Esophagus mucosa (tissue), 1 donor: ENCODE measurements around the gene ADSL. TPM values are rescaled to one million over a fixed set of nuclear protein-coding genes. Genes with fewer than 3 reads are reported as not detected.
A peak's percentile ranks its signal among the peaks of the same experiment; 100 is the strongest.

Experiments used
- ATAC-seq: fragments of 200-7000 bp; cut with Tn5 transposase; one replicate; pipeline ENCODE4 v1.9.1; 2020
- total RNA-seq: library from RNA; stranded (reverse); gene quantifications from one replicate; pipeline ENCODE4 v1.2.4, GENCODE V29; 2023
- donor health status: DM: yes; HTN: yes; CAD: no.

ADSL gene
- total RNA-seq, 1 donor from 2014 or later: 28.2 TPM

- ATAC-seq: no peak
Measured at GRCh38 chr22:40420341-40421081, 74.2 kb downstream of the ADSL start.

DNA sequence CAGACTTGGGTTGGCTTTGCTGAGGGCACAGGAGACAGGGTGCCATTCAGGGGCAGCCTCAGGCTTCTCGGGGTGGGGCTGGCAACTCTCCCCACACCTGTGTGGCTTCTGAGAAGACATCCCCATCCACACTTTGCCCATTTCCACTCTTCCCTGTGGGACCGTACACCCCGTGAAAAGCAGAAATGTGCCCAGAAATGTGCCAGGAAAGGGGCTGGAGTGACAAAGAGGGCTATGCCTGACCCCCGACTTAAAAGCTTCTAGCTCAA is 74.7 kb downstream of the ADSL start:
- ATAC-seq: no peak

DNA sequence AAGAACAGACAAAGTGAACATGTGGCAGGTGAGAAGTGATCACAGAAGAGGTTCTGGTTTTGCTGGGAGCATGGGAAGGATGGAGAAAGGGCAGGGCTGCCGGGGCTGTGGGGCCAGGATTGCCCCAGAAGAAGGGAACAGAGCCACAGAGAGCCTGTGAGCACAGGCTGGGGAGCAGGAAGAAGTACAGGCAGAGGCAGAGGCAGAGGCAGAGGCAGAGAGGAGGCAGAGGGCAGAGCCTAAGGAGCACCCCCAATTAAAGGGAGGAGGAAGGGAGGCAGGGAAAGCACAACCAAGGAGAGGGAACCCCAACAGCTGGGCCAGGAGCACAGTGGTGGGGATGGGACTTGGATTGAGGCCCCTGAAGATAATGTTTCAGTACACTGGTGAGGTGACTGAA is 75.6 kb downstream of the ADSL start:
- no peak for ATAC-seq

DNA sequence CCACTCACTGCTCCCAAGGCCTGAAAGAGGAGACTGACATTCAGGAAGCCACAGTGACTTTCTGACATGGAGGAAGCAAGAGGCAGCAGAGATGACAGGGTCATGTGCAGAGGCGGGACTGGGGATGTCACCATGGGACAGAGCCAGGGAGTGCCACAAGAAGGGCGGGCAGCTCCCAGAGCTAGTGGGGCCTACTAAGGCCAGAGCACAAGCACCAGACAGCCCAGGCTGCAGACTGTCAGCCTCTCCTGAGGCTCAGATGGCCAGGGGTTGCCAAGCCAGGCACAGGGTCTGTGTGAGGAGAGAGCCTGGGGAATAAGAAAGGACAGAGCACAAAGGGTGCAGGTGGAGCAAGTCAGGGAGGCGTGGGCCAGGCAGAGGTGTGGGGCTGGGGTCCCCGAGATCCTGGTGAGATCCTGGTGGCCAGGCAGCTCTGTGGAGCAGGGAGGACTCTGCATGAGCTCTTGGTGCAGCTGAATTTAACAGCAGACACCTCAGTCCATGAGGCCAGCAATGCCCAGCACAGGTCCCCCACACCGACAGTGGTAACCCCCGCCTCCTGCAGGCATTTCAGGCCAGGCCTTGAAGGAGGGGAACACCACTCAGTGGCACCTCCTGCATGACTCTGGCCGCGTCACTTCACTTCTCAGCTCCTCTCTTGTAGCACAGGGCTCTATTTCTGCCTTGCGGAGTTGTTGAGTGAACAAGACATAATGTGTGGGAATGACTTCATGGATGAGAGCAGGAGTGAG is 76.4 kb downstream of the ADSL start:
- ATAC-seq: peak; percentile 16

GRCh38 chr22:40423310-40423688 is 77.0 kb downstream of the ADSL start:
- no peak for ATAC-seq

DNA sequence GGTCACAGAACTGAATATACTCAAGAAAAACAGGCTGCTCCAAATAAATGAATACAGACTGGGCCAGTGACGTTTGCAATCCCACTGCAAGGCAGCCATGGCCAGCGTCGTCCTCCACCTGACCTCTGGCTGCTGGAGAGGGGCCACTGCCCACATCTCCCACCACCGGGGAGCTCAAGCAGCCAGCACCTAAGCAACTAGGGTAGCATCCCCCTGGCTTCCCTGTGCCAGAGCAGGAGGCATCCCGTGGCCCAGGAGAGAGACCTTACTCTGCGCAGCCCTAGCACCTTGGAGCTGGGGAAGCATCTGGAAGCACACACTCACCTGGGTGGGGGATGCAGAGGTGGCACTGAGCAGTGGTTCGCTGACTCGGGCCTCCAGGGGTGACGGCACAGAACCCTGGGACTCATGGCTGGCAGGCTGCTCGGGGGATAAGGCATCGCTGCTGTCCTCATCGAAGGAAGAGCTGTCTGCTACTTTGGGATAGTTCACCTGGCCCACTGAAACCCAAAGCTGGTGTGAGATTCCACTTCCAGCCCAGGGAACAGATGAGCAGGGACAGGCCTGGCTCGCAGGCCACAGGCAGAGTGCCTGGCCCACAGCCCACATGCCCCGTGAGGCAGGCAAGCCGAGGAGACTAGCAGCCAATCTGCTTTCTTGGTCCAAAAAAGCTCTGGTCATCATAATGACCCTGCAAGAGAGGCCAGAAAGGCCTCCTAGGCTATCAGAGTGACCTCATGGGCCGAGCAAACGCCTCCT is 77.8 kb downstream of the ADSL start:
- no peak for ATAC-seq

DNA sequence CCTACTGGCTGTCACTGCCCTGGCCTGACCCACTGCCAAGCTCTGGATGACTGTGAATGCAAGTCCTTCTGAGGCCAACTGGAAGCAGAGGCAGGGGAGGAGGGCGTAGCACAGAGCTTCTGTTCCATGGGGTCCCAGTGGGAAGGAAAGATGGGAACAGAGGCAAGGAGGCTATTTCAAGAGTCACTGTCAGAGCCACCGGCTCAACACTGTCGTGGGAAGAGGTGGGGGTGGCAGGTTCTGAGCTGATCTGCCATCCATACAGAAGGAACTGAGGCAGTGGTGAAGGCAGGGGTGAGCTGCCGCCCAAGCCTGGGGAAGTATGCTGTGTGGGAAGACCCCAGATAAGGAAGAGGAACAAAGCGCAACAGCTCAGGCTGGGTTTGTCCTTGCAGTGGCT is 78.8 kb downstream of the ADSL start:
- no peak for ATAC-seq

GRCh38 chr22:40426594-40427333 is 80.5 kb downstream of the ADSL start:
- peak; percentile 33 for ATAC-seq

- ATAC-seq: no peak
Measured at GRCh38 chr22:40428796-40429195, 82.5 kb downstream of the ADSL start.

DNA sequence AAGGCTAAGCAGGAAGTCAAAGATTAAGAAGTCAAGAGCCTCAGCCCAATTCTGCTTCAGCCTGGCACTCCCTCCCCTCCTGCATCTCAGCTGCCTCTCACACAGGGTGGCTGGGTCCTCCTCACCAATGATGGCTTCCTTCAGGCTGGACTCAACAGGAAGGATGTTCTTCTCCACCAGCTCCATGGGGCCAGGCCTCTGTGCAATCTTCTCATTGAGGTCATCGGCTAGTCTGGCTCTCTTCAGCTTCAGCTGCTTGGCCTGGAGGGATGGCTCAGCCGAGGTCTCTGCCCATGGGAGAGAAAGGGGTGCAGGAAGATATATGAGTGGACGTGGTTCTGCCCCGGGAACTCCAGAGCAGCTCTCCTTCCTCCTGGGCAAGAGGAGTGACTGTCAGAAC is 83.2 kb downstream of the ADSL start:
- no peak for ATAC-seq

DNA sequence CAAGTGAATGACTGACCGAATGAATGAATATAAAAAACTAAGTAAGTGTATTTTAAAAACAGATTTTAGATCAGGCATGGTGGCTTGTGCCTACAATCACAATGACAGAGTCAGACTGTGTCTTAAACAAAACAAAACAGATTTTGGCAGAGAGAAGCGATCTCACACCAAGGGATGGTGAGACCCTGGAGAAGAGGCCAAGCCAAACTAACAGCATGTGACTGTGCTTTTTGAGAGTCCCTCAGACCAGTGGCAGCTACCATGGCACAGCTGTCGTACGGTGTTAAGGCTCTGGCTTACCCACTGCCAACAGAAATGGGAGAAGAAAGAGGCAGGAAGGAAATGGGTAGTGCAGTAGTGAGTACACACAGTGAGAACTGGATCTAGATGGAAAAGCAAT is 84.7 kb downstream of the ADSL start:
- ATAC-seq: no peak

- ATAC-seq: no peak
Measured at GRCh38 chr22:40432157-40432556, 85.9 kb downstream of the ADSL start.

GRCh38 chr22:40432625-40433024 is 86.3 kb downstream of the ADSL start:
- no peak for ATAC-seq

DNA sequence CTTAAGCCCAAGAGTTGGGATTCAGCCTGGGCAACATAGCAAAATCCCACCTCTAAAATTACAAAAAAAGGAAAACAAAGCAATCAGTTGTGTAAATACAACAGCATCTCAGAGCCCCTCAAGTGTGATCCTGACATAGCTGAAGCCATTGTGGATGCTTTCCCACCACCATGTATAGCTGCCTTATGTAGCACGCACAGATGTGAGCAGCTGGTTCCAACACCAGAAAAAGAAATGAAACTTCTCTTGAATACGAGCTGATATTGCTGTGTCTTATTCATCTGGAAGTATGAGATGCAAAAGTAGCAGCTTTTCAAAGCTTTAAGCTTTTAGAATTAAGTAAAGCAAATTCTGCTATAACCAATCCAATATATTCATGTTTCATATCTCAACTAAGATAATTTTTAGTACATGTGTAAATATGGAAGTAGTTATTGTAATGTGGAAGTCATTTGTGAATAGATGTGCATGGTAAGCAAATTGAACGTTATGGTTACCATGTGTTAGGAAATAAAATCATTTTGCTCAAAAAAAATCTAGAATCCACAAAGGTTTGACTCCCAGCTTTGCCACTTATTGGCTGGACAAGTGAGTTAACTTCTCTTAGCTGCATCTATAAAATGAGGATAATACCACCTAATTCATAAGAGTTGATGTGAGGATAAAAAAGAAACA is 87.3 kb downstream of the ADSL start:
- ATAC-seq: no peak

GRCh38 chr22:40434106-40434505 is 87.8 kb downstream of the ADSL start:
- ATAC-seq: no peak

DNA sequence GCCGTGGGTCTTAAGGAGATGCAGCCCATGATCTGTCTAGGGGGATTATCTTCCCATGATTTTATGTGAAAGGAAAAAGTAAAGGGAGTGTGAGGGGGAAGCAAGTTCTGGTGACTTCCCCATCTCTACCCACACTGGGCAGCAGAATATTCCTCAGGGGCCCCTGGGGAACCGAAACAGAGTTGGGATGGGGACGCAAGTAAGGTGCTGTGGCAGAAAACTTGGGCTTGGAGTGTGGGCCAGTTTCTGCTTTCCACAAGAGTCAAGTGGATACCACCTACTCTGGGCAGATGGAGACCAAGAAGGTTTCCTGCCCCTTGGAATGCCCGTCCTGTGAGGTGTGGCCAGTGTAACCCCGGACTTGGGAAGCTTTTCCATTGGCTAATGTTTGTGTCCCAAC is 88.4 kb downstream of the ADSL start:
- ATAC-seq: no peak

- ATAC-seq: peak; percentile 46
Measured at GRCh38 chr22:40436505-40437431, 90.5 kb downstream of the ADSL start.
